IMR-90 (cell line): ENCODE data around the gene C10orf71. TPM values are rescaled to one million over a fixed set of nuclear protein-coding genes. Genes with fewer than 3 reads are reported as not detected.

ENCODE experiments used
- ATAC-seq: fragments of 200-7000 bp; cut with Tn5 transposase; 2 replicates; pipeline ENCODE4 v1.9.1; 2020; ENCODE audit warnings: low read depth, mild to moderate bottlenecking, moderate library complexity
- BruUV-seq: library from RNA; stranded (reverse); fragments of 400-500 nt; replicated peaks from 2 replicates; lab custom pipeline; 2021; lab: Mats Ljungman, UMichigan
- CTCF ChIA-PET: fragments of 300-600 bp; formaldehyde crosslinking; extraction: SDS; loops from one replicate; lab custom pipeline; 2021; ENCODE audit warnings: antibody characterized with exemption; lab: Yijun Ruan, JAX
- POLR2A ChIA-PET: fragments of 300-600 bp; sonication (Branson Sonifier 250); formaldehyde crosslinking; loops from one replicate; lab custom pipeline; 2022; ENCODE audit warnings: antibody characterized with exemption; ENCODE audit not compliant: unreplicated experiment; lab: Charles Lee
- DNase-seq: peaks from one replicate; pipeline ENCODE4 v3.0.0; 2013
- H2AFZ ChIP-seq: replicated peaks from 2 replicates; pipeline ENCODE3; 2013; ENCODE audit warnings: low read length, mild to moderate bottlenecking; ENCODE audit not compliant: poor library complexity
- H2AK5ac ChIP-seq: 2 replicates; pipeline ENCODE4 v1.6.1; 2013; ENCODE audit warnings: low read depth, low read length, inconsistent platforms
- H2AK9ac ChIP-seq: replicated peaks from 2 replicates; pipeline ENCODE3; 2013; ENCODE audit warnings: mild to moderate bottlenecking, low read depth, low read length, moderate library complexity; ENCODE audit not compliant: poor library complexity
- H2BK120ac ChIP-seq: 2 replicates; pipeline ENCODE4 v1.6.1; 2013; ENCODE audit warnings: low read depth, low read length, inconsistent platforms
- H2BK15ac ChIP-seq: 3 replicates; pipeline ENCODE4 v1.6.1; 2013; ENCODE audit warnings: low read depth, low read length, inconsistent platforms
- H2BK20ac ChIP-seq: 2 replicates; pipeline ENCODE4 v1.6.1; 2013; ENCODE audit warnings: low read depth, mild to moderate bottlenecking, inconsistent platforms, low read length, moderate library complexity
- H2BK5ac ChIP-seq: 2 replicates; pipeline ENCODE4 v1.6.1; 2013; ENCODE audit warnings: mild to moderate bottlenecking, low read depth, low read length, inconsistent platforms; ENCODE audit not compliant: poor library complexity, severe bottlenecking
- H3K14ac ChIP-seq: replicated peaks from 2 replicates; pipeline ENCODE4 v1.6.1; 2013; ENCODE audit warnings: low read depth, low read length, inconsistent platforms
- H3K18ac ChIP-seq: 2 replicates; pipeline ENCODE4 v1.6.1; 2013; ENCODE audit warnings: low read depth, low read length, control low read depth
- H3K23ac ChIP-seq: 2 replicates; pipeline ENCODE4 v1.6.1; 2013; ENCODE audit warnings: low read depth, low read length, inconsistent platforms
- H3K27ac ChIP-seq: 2 replicates; pipeline ENCODE4 v1.5.1; 2013; ENCODE audit warnings: mild to moderate bottlenecking, control low read depth, low read length; ENCODE audit not compliant: insufficient read depth
- H3K27me3 ChIP-seq: 2 replicates; pipeline ENCODE4 v1.6.1; 2013; ENCODE audit warnings: low read length; ENCODE audit not compliant: control insufficient read depth, insufficient read depth
- H3K36me3 ChIP-seq: 2 replicates; pipeline ENCODE4 v1.6.1; 2013; ENCODE audit warnings: low read length, mixed read lengths; ENCODE audit not compliant: control insufficient read depth, insufficient read depth
- H3K4ac ChIP-seq: 2 replicates; pipeline ENCODE4 v1.6.1; 2013; ENCODE audit warnings: low read depth, low read length, inconsistent platforms
- H3K4me1 ChIP-seq: 2 replicates; pipeline ENCODE4 v1.6.1; 2013; ENCODE audit warnings: low read length, mixed read lengths; ENCODE audit not compliant: control insufficient read depth, insufficient read depth
- H3K4me2 ChIP-seq: 2 replicates; pipeline ENCODE4 v1.6.1; 2013; ENCODE audit warnings: low read depth, mild to moderate bottlenecking, control low read depth, low read length, moderate library complexity
- H3K4me3 ChIP-seq: 2 replicates; pipeline ENCODE4 v1.5.1; 2013; ENCODE audit warnings: low read depth, mild to moderate bottlenecking, control low read depth, low read length, moderate library complexity; ENCODE audit not compliant: insufficient read depth
- H3K56ac ChIP-seq: 2 replicates; pipeline ENCODE4 v1.6.1; 2013; ENCODE audit warnings: low read length, inconsistent platforms; ENCODE audit not compliant: insufficient read depth; ENCODE audit errors: extremely low read depth
- H3K79me1 ChIP-seq, 2 experiments: 2 replicates each; pipeline ENCODE4 v1.6.1; 2013; ENCODE audit warnings: low read length in 2 of 2, inconsistent platforms in 1 of 2, low read depth in 1 of 2
- H3K9ac ChIP-seq: 2 replicates; pipeline ENCODE4 v1.6.1; 2013; ENCODE audit warnings: low read depth, low read length, control low read depth
- H3K9me1 ChIP-seq: 2 replicates; pipeline ENCODE4 v1.6.1; 2013; ENCODE audit warnings: low read length, inconsistent platforms; ENCODE audit not compliant: insufficient read depth
- H3K9me3 ChIP-seq: 2 replicates; pipeline ENCODE4 v1.6.1; 2013; ENCODE audit warnings: low read length; ENCODE audit not compliant: control insufficient read depth, insufficient read depth
- H4K20me1 ChIP-seq: 2 replicates; pipeline ENCODE4 v1.6.1; 2013; ENCODE audit warnings: low read length, inconsistent platforms; ENCODE audit not compliant: insufficient read depth
- H4K5ac ChIP-seq: 2 replicates; pipeline ENCODE4 v1.6.1; 2013; ENCODE audit warnings: mild to moderate bottlenecking, low read depth, low read length, control low read depth
- H4K8ac ChIP-seq, 2 experiments: 2 replicates each; pipeline ENCODE4 v1.6.1; 2013; ENCODE audit warnings: low read depth in 2 of 2, low read length in 2 of 2, control low read depth in 1 of 2, inconsistent platforms in 1 of 2
- H4K91ac ChIP-seq: 2 replicates; pipeline ENCODE4 v1.6.1; 2013; ENCODE audit warnings: low read depth, low read length, inconsistent platforms; ENCODE audit not compliant: insufficient read depth
- BHLHE40 ChIP-seq: fragments of 150-350 bp; IDR thresholded peaks from 2 replicates; pipeline ENCODE4 v1.6.1; 2016; ENCODE audit warnings: mild to moderate bottlenecking, low read depth, low read length
- CHD1 ChIP-seq: IDR thresholded peaks from 2 replicates; pipeline ENCODE4 v1.6.1; 2012; ENCODE audit warnings: low read depth, low read length, improper control_type of control experiment
- MAFK ChIP-seq: IDR thresholded peaks from 2 replicates; pipeline ENCODE4 v1.6.1; 2012; ENCODE audit warnings: low read depth, low read length, improper control_type of control experiment
- MAZ ChIP-seq: IDR thresholded peaks from 2 replicates; pipeline ENCODE4 v1.6.1; 2012; ENCODE audit warnings: low read depth, mild to moderate bottlenecking, low read length, improper control_type of control experiment, moderate library complexity, borderline replicate concordance
- RAD21 ChIP-seq: IDR thresholded peaks from 2 replicates; pipeline ENCODE4 v1.6.1; 2012; ENCODE audit warnings: low read length, improper control_type of control experiment
- RCOR1 ChIP-seq: IDR thresholded peaks from 2 replicates; pipeline ENCODE4 v1.6.1; 2012; ENCODE audit warnings: mild to moderate bottlenecking, low read length, improper control_type of control experiment; ENCODE audit not compliant: insufficient replicate concordance
- RFX5 ChIP-seq: IDR thresholded peaks from 2 replicates; pipeline ENCODE4 v1.8.0; 2012; ENCODE audit warnings: low read depth, mild to moderate bottlenecking, low read length, moderate library complexity
- WGBS, 2 experiments: methylation state at CpG; one replicate each; pipeline versions ENCODE4 v1.1.5 to v1.1.7; 2013; ENCODE audit warnings: missing lambda C conversion rate in 2 of 2; ENCODE audit not compliant: insufficient read length in 1 of 2; ENCODE audit errors: extremely low coverage in 2 of 2; 5-methylcytosine and 5-hydroxymethylcytosine counted together
- dilution Hi-C: fragments of 300-500 bp; cut with HindIII; formaldehyde crosslinking; loops from one replicate; pipeline ENCODE4 v1.14.3; 2018; ENCODE audit warnings: low sequenced_read_pairs; ENCODE audit not compliant: unreplicated experiment
- in situ Hi-C: fragments of 300-500 bp; cut with MboI; formaldehyde crosslinking; loops from 3 replicates; pipeline ENCODE4 v1.14.3; 2019; ENCODE audit warnings: low sequenced_read_pairs, inconsistent platforms, mixed read lengths
- intact Hi-C: fragments of 100-400 bp; cut with micrococcal nuclease; formaldehyde crosslinking; loops from 2 replicates; pipeline ENCODE4 v1.10.0; 2022
- polyA plus RNA-seq, 3 experiments: library from polyadenylated mRNA; depleted of rRNA; stranded (reverse); fragments of >200 nt; gene quantifications; 2 replicates each; pipeline ENCODE4 v1.2.3, GENCODE V29; 2012; ENCODE audit warnings: low replicate concordance in 1 of 3
- total RNA-seq: library from RNA; depleted of rRNA; stranded (reverse); fragments of >200 nt; gene quantifications from 2 replicates; pipeline ENCODE4 v1.2.3, GENCODE V29; 2012

Gene C10orf71
- total and polyA plus RNA-seq, 2 of the 4 experiments (the other 2 are of a cell fraction), result not detected

- Histone ChIP-seq H4K8ac (no peak overlapping the region), H3K14ac (no peak overlapping the region), H3K4me2 (no peak overlapping the region), H2BK20ac (no peak overlapping the region), H2AFZ (no peak overlapping the region), H2BK15ac (no peak overlapping the region), H3K9me3 (no peaks in the 10 kb centered on the region; the same call in none of the 2 replicates), H4K5ac (no peak overlapping the region), H2AK9ac (no peak overlapping the region), H4K20me1 (no peaks in the 10 kb centered on the region), H3K18ac (no peak overlapping the region), H2AK5ac (no peak overlapping the region), H3K4ac (no peak overlapping the region), H3K4me3 (no peak overlapping the region), H4K91ac (no peak overlapping the region), H3K4me1 (no peaks in the 10 kb centered on the region), H3K23ac (no peak overlapping the region), H3K9me1 (no peaks in the 10 kb centered on the region), H3K79me1 (no peaks in the 10 kb centered on the region), H2BK120ac (no peak overlapping the region), H3K27me3 (peaks cover 5% of the 10 kb centered on the region), H3K9ac (no peak overlapping the region), H3K36me3 (no peaks in the 10 kb centered on the region), H3K27ac (no peak overlapping the region), H2BK5ac (no peak overlapping the region), H3K56ac (no peak overlapping the region)
- in situ Hi-C loops, result no loop called here
- 67% methylated on average over 1 of the region's 3 CpGs; no CpG with 5 or more reads in 1 of the 2 experiments for WGBS, 2 experiments
- DNase-seq, result no peak
- ChIA-PET POLR2A (no interaction called here), CTCF (no interaction called here)
- intact Hi-C loops, result no loop called here
- dilution Hi-C loops, result no loop called here
- TF ChIP-seq BHLHE40 (no peak), CHD1 (no peak), RFX5 (no peak), RAD21 (no peak), MAZ (no peak), RCOR1 (no peak), MAFK (peak; percentile 52)
- no TSS peak for BruUV-seq
- ATAC-seq, result no peak
Measured at GRCh38 chr10:49264177-49264677, 34.7 kb upstream of the C10orf71 start.
